ENCODE data around the gene CHI3L1.

DNA sequence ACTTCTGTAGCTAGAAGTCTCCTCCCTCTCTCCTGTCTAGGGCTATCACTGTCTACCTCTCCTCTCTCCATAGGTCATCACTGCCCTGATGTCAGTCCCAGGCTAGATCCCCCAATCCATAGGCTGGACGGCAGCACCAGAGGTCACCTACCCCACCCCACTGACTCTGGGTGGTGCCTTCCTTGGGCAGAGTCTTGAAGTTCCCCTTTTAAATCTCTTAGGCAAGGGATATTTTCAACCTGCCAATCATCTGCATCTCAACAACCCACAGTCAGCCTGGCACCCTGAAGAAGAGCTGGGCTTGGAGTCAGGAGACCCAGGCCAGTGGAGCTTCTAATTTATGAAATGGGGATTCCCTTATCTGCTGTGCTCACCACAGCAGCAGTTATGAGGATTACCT is 24.1 kb downstream of the CHI3L1 start:
- TF ChIP-seq EZH2 (IDR thresholded peaks at IDR 0.05; ENCODE audit: insufficient read depth, poor library complexity, severe bottlenecking): no peak
- no peak for TF ChIP-seq EZH2phosphoT487 (IDR thresholded peaks at IDR 0.05; ENCODE audit: insufficient read depth, low read depth)

Measured in GM23248 (cell line).